AG09309 (cell line): ENCODE results near the gene FRMD3.

Source experiments
- DNase-seq: peaks from one replicate; pipeline ENCODE4 v3.0.0-alpha.2; 2010; ENCODE audit warnings: low read depth
- H3K4me3 ChIP-seq: 2 replicates; pipeline ENCODE4 v1.5.1; 2011; ENCODE audit warnings: mild to moderate bottlenecking, low read depth, low read length, moderate library complexity; ENCODE audit not compliant: control insufficient read depth
- TF ChIP-seq, protein P1 (sequence below): IDR thresholded peaks from 2 replicates; pipeline ENCODE4 v1.5.1; 2011; ENCODE audit warnings: mild to moderate bottlenecking, low read depth, low read length, inconsistent platforms; ENCODE audit not compliant: insufficient read depth, control insufficient read depth; ENCODE audit errors: missing control alignments

Gene FRMD3

DNA sequence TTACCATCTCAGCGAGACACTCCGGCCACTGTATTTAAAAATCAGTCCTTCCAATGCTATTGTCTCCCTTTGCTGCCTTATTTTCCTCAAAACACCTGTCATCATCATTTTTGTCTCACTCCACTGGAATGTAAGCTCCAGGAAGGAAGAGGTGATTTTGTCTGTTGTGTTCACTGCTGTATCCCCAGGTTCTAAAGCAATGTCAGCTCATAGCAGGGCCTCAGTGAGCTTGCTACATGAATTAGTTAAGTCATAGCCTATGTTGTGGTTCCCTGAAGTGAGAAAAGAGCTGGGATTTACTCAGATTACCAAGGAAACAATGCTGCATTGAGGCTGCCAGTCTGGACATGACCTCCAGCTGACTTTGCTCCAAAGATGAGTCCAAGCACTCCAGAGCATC, 337.7 kb downstream of the FRMD3 start:
- no peak overlapping the region for H3K4me3 ChIP-seq
- DNase-seq: no peak
- TF ChIP-seq, protein P1, sequence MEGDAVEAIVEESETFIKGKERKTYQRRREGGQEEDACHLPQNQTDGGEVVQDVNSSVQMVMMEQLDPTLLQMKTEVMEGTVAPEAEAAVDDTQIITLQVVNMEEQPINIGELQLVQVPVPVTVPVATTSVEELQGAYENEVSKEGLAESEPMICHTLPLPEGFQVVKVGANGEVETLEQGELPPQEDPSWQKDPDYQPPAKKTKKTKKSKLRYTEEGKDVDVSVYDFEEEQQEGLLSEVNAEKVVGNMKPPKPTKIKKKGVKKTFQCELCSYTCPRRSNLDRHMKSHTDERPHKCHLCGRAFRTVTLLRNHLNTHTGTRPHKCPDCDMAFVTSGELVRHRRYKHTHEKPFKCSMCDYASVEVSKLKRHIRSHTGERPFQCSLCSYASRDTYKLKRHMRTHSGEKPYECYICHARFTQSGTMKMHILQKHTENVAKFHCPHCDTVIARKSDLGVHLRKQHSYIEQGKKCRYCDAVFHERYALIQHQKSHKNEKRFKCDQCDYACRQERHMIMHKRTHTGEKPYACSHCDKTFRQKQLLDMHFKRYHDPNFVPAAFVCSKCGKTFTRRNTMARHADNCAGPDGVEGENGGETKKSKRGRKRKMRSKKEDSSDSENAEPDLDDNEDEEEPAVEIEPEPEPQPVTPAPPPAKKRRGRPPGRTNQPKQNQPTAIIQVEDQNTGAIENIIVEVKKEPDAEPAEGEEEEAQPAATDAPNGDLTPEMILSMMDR: no peak

DNA sequence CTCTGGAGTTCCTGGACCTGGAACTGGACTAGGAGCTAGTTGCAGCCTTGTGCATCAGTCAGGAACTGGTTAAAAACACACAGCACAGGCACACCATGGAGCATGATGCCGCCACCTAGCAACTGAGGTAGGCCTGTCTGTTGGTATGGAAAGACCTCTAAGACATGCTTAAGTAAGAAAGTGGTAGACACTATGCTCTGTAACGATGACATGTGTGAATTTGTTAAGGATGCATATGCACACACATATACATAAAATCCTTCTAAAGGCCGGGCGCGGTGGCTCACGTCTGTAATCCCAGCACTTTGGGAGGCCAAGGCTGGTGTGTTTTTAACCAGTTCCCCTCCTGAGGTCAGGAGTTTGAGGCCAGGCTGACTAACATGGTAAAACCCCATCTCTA, 338.4 kb downstream of the FRMD3 start:
- DNase-seq: no peak
- H3K4me3 ChIP-seq: no peak overlapping the region
- TF ChIP-seq, protein P1: no peak

DNA sequence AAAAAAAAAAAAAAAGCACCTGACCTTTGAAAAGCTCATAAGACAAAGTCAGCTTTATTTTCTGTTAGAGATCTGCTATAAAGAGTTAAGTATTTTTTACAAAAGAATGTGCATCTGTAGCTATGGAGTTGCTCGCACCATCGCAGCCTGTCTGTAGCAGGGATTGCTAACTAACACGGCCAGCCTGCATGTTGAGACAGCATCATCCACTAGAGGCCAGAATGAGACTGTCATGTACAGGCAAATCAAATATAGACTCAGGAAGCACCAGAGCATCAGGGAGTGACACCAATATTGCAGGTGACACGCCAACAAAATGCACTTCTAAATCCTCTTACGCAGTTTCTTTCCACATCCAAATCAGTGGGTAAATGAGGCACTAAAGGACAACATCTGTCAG, 339.0 kb downstream of the FRMD3 start:
- TF ChIP-seq, protein P1: peak; percentile 72
- H3K4me3 ChIP-seq: no peak overlapping the region
- peak; percentile 18 for DNase-seq

DNA sequence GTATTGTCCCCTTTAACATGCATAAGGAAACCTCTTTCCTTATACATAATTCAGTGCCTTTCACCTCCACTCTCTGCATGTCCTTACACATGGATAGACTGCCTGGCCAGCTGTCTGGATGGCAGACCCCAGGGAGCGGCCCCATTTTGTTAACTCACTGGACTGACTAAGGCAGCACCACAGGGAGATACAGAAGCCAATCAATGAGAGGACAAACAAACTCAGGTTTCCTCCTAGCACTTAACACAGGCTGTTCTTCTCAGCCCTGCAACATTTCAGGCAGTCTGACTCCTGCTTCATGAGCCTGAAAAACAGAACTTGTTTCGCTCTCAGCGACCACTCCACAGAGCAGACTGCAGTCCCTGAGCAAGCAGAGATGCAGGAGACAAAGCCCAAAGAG, 339.8 kb downstream of the FRMD3 start:
- no peak overlapping the region for H3K4me3 ChIP-seq
- TF ChIP-seq, protein P1: no peak
- no peak for DNase-seq

DNA sequence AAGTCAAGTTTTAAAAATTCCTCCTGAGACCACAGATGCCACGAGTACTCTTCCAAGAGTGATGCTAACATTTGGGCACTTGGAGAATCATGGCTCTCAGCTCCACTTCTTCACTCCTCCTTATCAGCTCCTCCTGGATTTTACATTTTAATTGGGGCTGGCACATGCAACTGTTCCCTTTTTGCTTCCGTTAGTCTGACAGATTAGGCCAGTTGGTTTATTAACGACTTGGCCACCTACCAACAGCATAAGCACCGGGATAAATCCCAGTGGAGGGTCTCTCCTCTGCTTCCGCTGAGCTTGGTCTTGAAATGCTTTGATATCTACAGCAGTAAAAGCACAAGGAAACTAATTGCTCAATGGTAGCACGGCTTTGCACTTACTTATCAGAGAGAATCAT, 340.6 kb downstream of the FRMD3 start:
- DNase-seq: no peak
- no peak overlapping the region for H3K4me3 ChIP-seq
- TF ChIP-seq, protein P1: no peak

DNA sequence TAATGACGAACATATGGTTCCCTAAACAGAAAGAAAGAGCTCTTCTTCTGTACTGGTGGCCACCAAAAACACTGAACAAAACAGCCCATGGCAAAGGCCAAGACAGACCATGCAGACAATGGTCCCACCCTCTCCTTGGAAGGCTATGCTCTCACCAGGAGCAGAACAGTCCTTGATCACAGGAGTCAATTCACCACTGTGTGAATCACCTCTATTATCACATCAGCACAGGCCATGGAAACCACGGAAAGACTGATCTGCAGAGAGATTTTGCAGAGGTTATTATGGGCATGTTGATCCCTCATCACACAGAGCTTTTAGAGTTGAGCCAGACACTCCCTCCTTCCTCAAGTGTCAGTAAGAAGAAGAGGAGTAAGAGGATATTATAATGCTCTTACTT, 341.3 kb downstream of the FRMD3 start:
- H3K4me3 ChIP-seq: no peak overlapping the region
- DNase-seq: no peak

More for the DNA sequence above, 341.3 kb downstream of the FRMD3 start:
- TF ChIP-seq, protein P1: no peak
